H1 (cell line): ENCODE measurements around the gene ELOF1. TPM values are rescaled to one million over a fixed set of nuclear protein-coding genes. Genes with fewer than 3 reads are reported as not detected.

Experiments used
- CTCF ChIA-PET: fragments of 300-600 bp; sonication (Branson Sonifier 250); formaldehyde crosslinking; loops from one replicate; lab custom pipeline; 2021; ENCODE audit not compliant: partially characterized antibody; lab: Charles Lee
- POLR2A ChIA-PET: fragments of 300-600 bp; sonication (Branson Sonifier 250); formaldehyde crosslinking; loops from one replicate; lab custom pipeline; 2021; ENCODE audit warnings: inconsistent platforms; ENCODE audit not compliant: partially characterized antibody; lab: Charles Lee
- DNase-seq, 2 experiments: peaks; one replicate each; pipeline versions ENCODE4 v3.0.0 to v3.0.0-alpha.2; 2010 to 2022; ENCODE audit warnings: low spot score in 2 of 2, low read depth in 1 of 2, mixed read lengths in 1 of 2
- FAIRE-seq: peaks from 2 replicates; lab custom pipeline; 2011; peaks lifted over from hg19 to GRCh38; lab: Jason Lieb, UNC
- H2AFZ ChIP-seq: 2 replicates; pipeline ENCODE4 v1.8.1; 2012; ENCODE audit warnings: low read length, inconsistent platforms
- H2AK5ac ChIP-seq: 2 replicates; pipeline ENCODE4 v1.6.1; 2013; ENCODE audit warnings: low read depth, low read length
- H2BK120ac ChIP-seq: replicated peaks from 2 replicates; pipeline ENCODE3; 2013; ENCODE audit warnings: low read depth, low read length, inconsistent platforms
- H2BK12ac ChIP-seq: 2 replicates; pipeline ENCODE4 v1.6.1; 2013; ENCODE audit warnings: low read depth, low read length
- H2BK15ac ChIP-seq: 2 replicates; pipeline ENCODE4 v1.6.1; 2013; ENCODE audit warnings: low read length
- H2BK20ac ChIP-seq: 2 replicates; pipeline ENCODE4 v1.6.1; 2013; ENCODE audit warnings: low read length
- H2BK5ac ChIP-seq: 2 replicates; pipeline ENCODE4 v1.6.1; 2013; ENCODE audit warnings: low read depth, low read length
- H3K14ac ChIP-seq: 2 replicates; pipeline ENCODE4 v1.6.1; 2013; ENCODE audit warnings: inconsistent platforms; ENCODE audit not compliant: insufficient read length
- H3K18ac ChIP-seq: 2 replicates; pipeline ENCODE4 v1.6.1; 2013; ENCODE audit warnings: low read length; ENCODE audit errors: extremely low read depth
- H3K23ac ChIP-seq: 2 replicates; pipeline ENCODE4 v1.6.1; 2013; ENCODE audit warnings: inconsistent platforms; ENCODE audit not compliant: insufficient read length
- H3K23me2 ChIP-seq: 2 replicates; pipeline ENCODE4 v1.6.1; 2013; ENCODE audit warnings: low read depth, low read length
- H3K27ac ChIP-seq: 2 replicates; pipeline ENCODE4 v1.6.1; 2011; ENCODE audit warnings: low read depth, low read length, inconsistent platforms
- H3K27me3 ChIP-seq, 4 experiments: replicated peaks in 1 of 4; 1 replicate in 1 of 4; 2 replicates in 3 of 4; pipeline versions ENCODE4 v1.6.1 to v1.8.1; 2011 to 2013; ENCODE audit warnings: low read length in 3 of 4, mild to moderate bottlenecking in 3 of 4, inconsistent platforms in 2 of 4, mixed read lengths in 2 of 4, moderate library complexity in 1 of 4; ENCODE audit not compliant: control insufficient read depth in 3 of 4, insufficient read depth in 3 of 4; ENCODE audit errors: extremely low read depth in 1 of 4
- H3K36me3 ChIP-seq, 4 experiments: 2 replicates each; pipeline versions ENCODE4 v1.6.1 to v1.8.1; 2011 to 2013; ENCODE audit warnings: mild to moderate bottlenecking in 4 of 4, low read length in 3 of 4, moderate library complexity in 2 of 4, control low read depth in 1 of 4, inconsistent platforms in 1 of 4; ENCODE audit not compliant: insufficient read depth in 4 of 4, control insufficient read depth in 2 of 4
- H3K4ac ChIP-seq: replicated peaks from 2 replicates; pipeline ENCODE3; 2013; ENCODE audit warnings: low read length, low read depth, mixed read lengths, inconsistent platforms; ENCODE audit not compliant: insufficient read length
- H3K4me1 ChIP-seq, 4 experiments: replicated peaks in 1 of 4; 1 replicate in 1 of 4; 2 replicates in 3 of 4; pipeline versions ENCODE4 v1.6.1 to v1.8.1; 2011 to 2013; ENCODE audit warnings: low read length in 3 of 4, inconsistent platforms in 2 of 4, mixed read lengths in 1 of 4; ENCODE audit not compliant: insufficient read depth in 4 of 4, control insufficient read depth in 3 of 4
- H3K4me2 ChIP-seq, 2 experiments: 2 replicates each; pipeline versions ENCODE4 v1.6.1 to v1.8.1; 2011 to 2013; ENCODE audit warnings: low read depth in 2 of 2, low read length in 2 of 2, control low read depth in 1 of 2, inconsistent platforms in 1 of 2, mild to moderate bottlenecking in 1 of 2; ENCODE audit not compliant: insufficient read depth in 1 of 2
- H3K4me3 ChIP-seq, 4 experiments: fragments of 200-600, 300-600 bp in 1 of 4; sonication (generic), shearing (Covaris generic), sonication (Bioruptor Twin) in 1 of 4; 2 replicates each; pipeline versions ENCODE4 v1.5.1 to v1.8.1; 2011 to 2016; ENCODE audit warnings: low read length in 4 of 4, low read depth in 3 of 4, control low read depth in 2 of 4, inconsistent platforms in 2 of 4, mild to moderate bottlenecking in 2 of 4, mixed read lengths in 1 of 4, moderate library complexity in 1 of 4; ENCODE audit not compliant: insufficient read depth in 2 of 4; ENCODE audit errors: extremely low read depth in 1 of 4
- H3K56ac ChIP-seq: replicated peaks from 2 replicates; pipeline ENCODE3; 2013; ENCODE audit warnings: low read depth, mild to moderate bottlenecking, mixed read lengths, low read length, inconsistent platforms; ENCODE audit not compliant: insufficient read length
- H3K79me1 ChIP-seq: 2 replicates; pipeline ENCODE4 v1.6.1; 2013; ENCODE audit warnings: low read depth, low read length, control low read depth
- H3K79me2 ChIP-seq, 2 experiments: 2 replicates each; pipeline versions ENCODE4 v1.6.1 to v1.8.1; 2012 to 2013; ENCODE audit warnings: low read length in 2 of 2, mild to moderate bottlenecking in 2 of 2, inconsistent platforms in 1 of 2; ENCODE audit not compliant: insufficient read depth in 2 of 2, control insufficient read depth in 1 of 2
- H3K9ac ChIP-seq, 4 experiments: replicated peaks in 1 of 4; 1 replicate in 1 of 4; 2 replicates in 3 of 4; pipeline versions ENCODE4 v1.6.1 to v1.8.1; 2011 to 2013; ENCODE audit warnings: low read depth in 3 of 4, low read length in 3 of 4, control low read depth in 2 of 4, mild to moderate bottlenecking in 2 of 4, moderate library complexity in 2 of 4, inconsistent platforms in 1 of 4; ENCODE audit errors: extremely low read depth in 1 of 4
- H3K9me3 ChIP-seq, 2 experiments: 2 replicates each; pipeline versions ENCODE4 v1.6.1 to v1.8.1; 2012 to 2013; ENCODE audit warnings: mild to moderate bottlenecking in 2 of 2, moderate library complexity in 2 of 2, control low read depth in 1 of 2, inconsistent platforms in 1 of 2, low read depth in 1 of 2, low read length in 1 of 2, mixed read lengths in 1 of 2; ENCODE audit not compliant: insufficient read depth in 2 of 2
- H4K20me1 ChIP-seq, 2 experiments: replicated peaks in 1 of 2; 2 replicates each; pipeline versions ENCODE3 to v1.8.1; 2011 to 2013; ENCODE audit warnings: inconsistent platforms in 2 of 2, low read length in 2 of 2, mild to moderate bottlenecking in 1 of 2; ENCODE audit not compliant: insufficient read depth in 2 of 2, control insufficient read depth in 1 of 2
- H4K5ac ChIP-seq: 2 replicates; pipeline ENCODE4 v1.6.1; 2013; ENCODE audit warnings: low read length, low read depth, mixed read lengths, inconsistent platforms; ENCODE audit not compliant: insufficient read length
- H4K8ac ChIP-seq: 2 replicates; pipeline ENCODE4 v1.8.0; 2013; ENCODE audit warnings: mild to moderate bottlenecking, moderate library complexity, low read length, inconsistent platforms; ENCODE audit not compliant: insufficient read depth; ENCODE audit errors: extremely low read depth
- H4K91ac ChIP-seq: replicated peaks from 2 replicates; pipeline ENCODE3; 2013; ENCODE audit warnings: low read length, mixed read lengths, inconsistent platforms; ENCODE audit not compliant: insufficient read length
- ASH2L ChIP-seq: fragments of 200-600, 300-600 bp; sonication (generic); IDR thresholded peaks from one replicate; pipeline ENCODE4 v1.7.1; 2017; ENCODE audit warnings: low read length
- BACH1 ChIP-seq: IDR thresholded peaks from 2 replicates; pipeline ENCODE4 v1.6.1; 2012; ENCODE audit warnings: low read length, improper control_type of control experiment
- EGR1 ChIP-seq: IDR thresholded peaks from 2 replicates; pipeline ENCODE4 v1.6.1; 2011; ENCODE audit warnings: low read depth, low read length, borderline replicate concordance
- EP300 ChIP-seq, 2 experiments: IDR thresholded peaks; 1 replicate in 1 of 2; 2 replicates in 1 of 2; pipeline ENCODE4 v1.6.1; 2011 to 2012; ENCODE audit warnings: low read depth in 2 of 2, low read length in 2 of 2, mild to moderate bottlenecking in 2 of 2, borderline replicate concordance in 1 of 2, inconsistent platforms in 1 of 2, moderate library complexity in 1 of 2
- FOSL1 ChIP-seq: IDR thresholded peaks from 2 replicates; pipeline ENCODE4 v1.6.1; 2011; ENCODE audit warnings: mild to moderate bottlenecking, low read depth, low read length, moderate library complexity; ENCODE audit not compliant: insufficient read depth
- JUND ChIP-seq: IDR thresholded peaks from 2 replicates; pipeline ENCODE4 v1.6.1; 2011; ENCODE audit warnings: mild to moderate bottlenecking, improper control_type of control experiment, low read length
- KDM1A ChIP-seq: fragments of 200-600, 300-600 bp; sonication (generic); IDR thresholded peaks from 2 replicates; pipeline ENCODE4 v1.7.1; 2016; ENCODE audit warnings: mild to moderate bottlenecking, low read length, borderline replicate concordance
- KDM4A ChIP-seq: IDR thresholded peaks from one replicate; pipeline ENCODE4 v1.7.1; 2012; ENCODE audit warnings: low read depth, mild to moderate bottlenecking, moderate library complexity, low read length, inconsistent platforms; ENCODE audit not compliant: severe bottlenecking
- MAX ChIP-seq: IDR thresholded peaks from 2 replicates; pipeline ENCODE4 v1.6.1; 2012; ENCODE audit warnings: inconsistent platforms
- PHF8 ChIP-seq: fragments of 200-600 bp; sonication (generic); conservative IDR thresholded peaks from 2 replicates; pipeline ENCODE4 v1.7.1; 2012; ENCODE audit warnings: low read depth, mild to moderate bottlenecking, inconsistent platforms, low read length, moderate library complexity
- POLR2AphosphoS5 ChIP-seq: IDR thresholded peaks from 2 replicates; pipeline ENCODE4 v1.6.1; 2011; ENCODE audit warnings: low read depth, low read length
- SP4 ChIP-seq: IDR thresholded peaks from 2 replicates; pipeline ENCODE4 v1.6.1; 2012; ENCODE audit warnings: low read length, inconsistent platforms
- TAF1 ChIP-seq: IDR thresholded peaks from 2 replicates; pipeline ENCODE4 v1.6.1; 2011; ENCODE audit warnings: mild to moderate bottlenecking, low read depth, low read length
- WGBS, 2 experiments: shearing (Covaris generic) in 1 of 2; methylation state at CpG; one replicate each; pipeline versions ENCODE4 v1.1.6 to v1.1.7; 2013 to 2015; ENCODE audit warnings: low lambda C conversion rate in 2 of 2, mixed read lengths in 2 of 2, inconsistent platforms in 1 of 2, low coverage in 1 of 2, missing lambda C conversion rate in 1 of 2; ENCODE audit not compliant: insufficient replicate concordance in 2 of 2, insufficient coverage in 1 of 2, insufficient read length in 1 of 2; ENCODE audit errors: extremely low coverage in 1 of 2, missing lambda C conversion rate in 1 of 2; 5-methylcytosine and 5-hydroxymethylcytosine counted together
- polyA plus RNA-seq, 7 experiments: library from polyadenylated mRNA; depleted of rRNA in 3 of 7; stranded (reverse) in 5 of 7; unstranded in 2 of 7; fragments of >200 nt in 5 of 7; fragments of 200-250 nt in 2 of 7; gene quantifications; 1 replicate in 5 of 7; 2 replicates in 1 of 7; 4 replicates in 1 of 7; pipeline versions ENCODE4 v1.2.1 to v1.2.3, GENCODE V29; 2011 to 2013; ENCODE audit warnings: missing spikeins in 2 of 7, mixed read lengths in 2 of 7
- total RNA-seq: library from RNA; stranded (reverse); fragmentation: NEBNext Ultra II Directional; extraction: Animal tissue kit (Norgen Biotek cat#: 25700); gene quantifications from 2 replicates; pipeline ENCODE4 v1.2.1, GENCODE V29; 2021
- TF ChIP-seq, protein P1 (sequence below): IDR thresholded peaks from 2 replicates; pipeline ENCODE4 v1.6.1; 2012; ENCODE audit warnings: inconsistent platforms

Gene ELOF1
- total and polyA plus RNA-seq, 2 of the 8 experiments (the other 6 are each of a cell fraction or from before 2014, with no cell fraction given): 84.2 to 101 TPM

GRCh38 chr19:11574689-11575088 lies 15.7 kb upstream of the ELOF1 start:
- Histone ChIP-seq H2AK5ac (no peak overlapping the region), H3K18ac (no peak overlapping the region), H3K4me2 (no peak overlapping the region), H4K8ac (no peak overlapping the region), H3K9me3 (no peaks in the 10 kb centered on the region), H4K5ac (no peak overlapping the region), H3K23me2 (peaks cover 6% of the 10 kb centered on the region; the same call in 1 of the 2 replicates), H3K4ac (no peak overlapping the region), H4K91ac (no peak overlapping the region), H2BK12ac (no peak overlapping the region), H2BK5ac (no peak overlapping the region), H3K79me1 (no peaks in the 10 kb centered on the region), H2BK15ac (no peak overlapping the region), H2BK20ac (no peak overlapping the region), H3K23ac (no peak overlapping the region), H3K27me3 (peaks cover 0 to 10% (median 6%) of the 10 kb centered on the region in 4 experiments; a peak in 5 of 7 replicates), H4K20me1 (peaks cover 0 to 2% of the 10 kb centered on the region in 2 experiments), H3K4me1 (peaks cover 0 to 10% (median 6%) of the 10 kb centered on the region in 4 experiments; a peak in 4 of 7 replicates), H3K27ac (no peak overlapping the region), H3K56ac (no peak overlapping the region), H2BK120ac (no peak overlapping the region), H3K14ac (no peak overlapping the region), H3K9ac (no peak overlapping the region), H3K4me3 (no peak overlapping the region), H3K36me3 (no peaks in the 10 kb centered on the region), H3K79me2 (no peaks in the 10 kb centered on the region), H2AFZ (no peak overlapping the region)
- 88% methylated on average over 9 of the region's 9 CpGs; no CpG with 5 or more reads in 1 of the 2 experiments for WGBS, 2 experiments
- DNase-seq: no peak
- CTCF ChIA-PET: interaction anchor here (1.0 to 2.2 kb wide), 4 partner anchors 11 to 305 kb away, joined by 3 to 9 read pairs (median 5); no protein-coding TSS in a partner anchor
- FAIRE-seq: no peak
- POLR2A ChIA-PET: interaction anchor here (0.6 to 2.1 kb wide), 5 partner anchors 11 to 23 kb away, joined by 3 to 8 read pairs (median 4); partner anchors contain the start of gene ELOF1
- no peak for TF ChIP-seq KDM1A
- TF ChIP-seq SP4: no peak
- no peak for TF ChIP-seq POLR2AphosphoS5
- no peak for TF ChIP-seq ASH2L
- TF ChIP-seq JUND: no peak
- no peak for TF ChIP-seq TAF1
- TF ChIP-seq MAX: no peak
- no peak for TF ChIP-seq KDM4A
- no peak for TF ChIP-seq PHF8
- TF ChIP-seq EP300 (IDR thresholded peaks at IDR 0.05; ENCODE audit: borderline replicate concordance in 1 of 2, low read depth in 2 of 2, low read length in 2 of 2): no peak
- no peak for TF ChIP-seq BACH1
- no peak for TF ChIP-seq EGR1
- TF ChIP-seq FOSL1: no peak
- TF ChIP-seq, protein P1, sequence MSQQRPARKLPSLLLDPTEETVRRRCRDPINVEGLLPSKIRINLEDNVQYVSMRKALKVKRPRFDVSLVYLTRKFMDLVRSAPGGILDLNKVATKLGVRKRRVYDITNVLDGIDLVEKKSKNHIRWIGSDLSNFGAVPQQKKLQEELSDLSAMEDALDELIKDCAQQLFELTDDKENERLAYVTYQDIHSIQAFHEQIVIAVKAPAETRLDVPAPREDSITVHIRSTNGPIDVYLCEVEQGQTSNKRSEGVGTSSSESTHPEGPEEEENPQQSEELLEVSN: no peak
